Trophoblast cell (in vitro differentiated cells and primary cell): ENCODE measurements around the gene TSPAN11.

Source experiments
- DNase-seq, 2 donors: peaks; one replicate each; pipeline ENCODE4 v3.0.0-alpha.2; 2016
- H2AFZ ChIP-seq: 2 replicates; pipeline ENCODE4 v1.6.1; 2013; ENCODE audit warnings: low read length, moderate library complexity, mild to moderate bottlenecking; ENCODE audit not compliant: insufficient read depth, poor library complexity
- H2AK5ac ChIP-seq: 2 replicates; pipeline ENCODE4 v1.6.1; 2013; ENCODE audit warnings: mild to moderate bottlenecking, low read length
- H2BK120ac ChIP-seq: 2 replicates; pipeline ENCODE4 v1.6.1; 2013; ENCODE audit warnings: low read length, mild to moderate bottlenecking, moderate library complexity; ENCODE audit not compliant: insufficient read depth, poor library complexity
- H2BK12ac ChIP-seq: 2 replicates; pipeline ENCODE4 v1.6.1; 2013; ENCODE audit warnings: mild to moderate bottlenecking, low read length, moderate library complexity
- H2BK5ac ChIP-seq: 2 replicates; pipeline ENCODE4 v1.6.1; 2013; ENCODE audit warnings: low read length, low read depth, moderate library complexity, mild to moderate bottlenecking; ENCODE audit not compliant: poor library complexity
- H3K14ac ChIP-seq: 2 replicates; pipeline ENCODE4 v1.6.1; 2013; ENCODE audit warnings: mild to moderate bottlenecking, low read length
- H3K18ac ChIP-seq: 2 replicates; pipeline ENCODE4 v1.6.1; 2013; ENCODE audit warnings: mild to moderate bottlenecking, low read length
- H3K23ac ChIP-seq: 2 replicates; pipeline ENCODE4 v1.6.1; 2013; ENCODE audit warnings: low read length
- H3K27ac ChIP-seq: 2 replicates; pipeline ENCODE4 v1.5.1; 2013; ENCODE audit warnings: low read depth, mild to moderate bottlenecking, inconsistent platforms, low read length, moderate library complexity
- H3K27me3 ChIP-seq: 2 replicates; pipeline ENCODE4 v1.6.1; 2013; ENCODE audit warnings: inconsistent platforms, mild to moderate bottlenecking, low read length, moderate library complexity; ENCODE audit not compliant: insufficient read depth
- H3K36me3 ChIP-seq, 2 experiments: 1 replicate in 1 of 2; 2 replicates in 1 of 2; pipeline ENCODE4 v1.6.1; 2013; ENCODE audit warnings: low read length in 2 of 2, mild to moderate bottlenecking in 2 of 2, moderate library complexity in 1 of 2; ENCODE audit not compliant: insufficient read depth in 2 of 2, control insufficient read depth in 1 of 2
- H3K4ac ChIP-seq: 2 replicates; pipeline ENCODE4 v1.6.1; 2013; ENCODE audit warnings: low read depth, mild to moderate bottlenecking, low read length, moderate library complexity
- H3K4me1 ChIP-seq, 2 experiments: 1 replicate in 1 of 2; 2 replicates in 1 of 2; pipeline ENCODE4 v1.6.1; 2013; ENCODE audit warnings: low read length in 2 of 2, mild to moderate bottlenecking in 2 of 2, moderate library complexity in 1 of 2; ENCODE audit not compliant: insufficient read depth in 2 of 2, control insufficient read depth in 1 of 2
- H3K4me2 ChIP-seq: 2 replicates; pipeline ENCODE4 v1.6.1; 2013; ENCODE audit warnings: inconsistent platforms, mild to moderate bottlenecking, low read length, moderate library complexity
- H3K4me3 ChIP-seq: 2 replicates; pipeline ENCODE4 v1.5.1; 2013; ENCODE audit warnings: mild to moderate bottlenecking, low read depth, low read length, inconsistent platforms
- H3K79me1 ChIP-seq: one replicate; pipeline ENCODE4 v1.6.1; 2013; ENCODE audit warnings: low read length
- H3K79me2 ChIP-seq: 2 replicates; pipeline ENCODE4 v1.6.1; 2013; ENCODE audit warnings: low read length, mild to moderate bottlenecking; ENCODE audit not compliant: control insufficient read depth, insufficient read depth, poor library complexity
- H3K9ac ChIP-seq: 2 replicates; pipeline ENCODE4 v1.6.1; 2013; ENCODE audit warnings: mild to moderate bottlenecking, low read length
- H3K9me3 ChIP-seq: 2 replicates; pipeline ENCODE4 v1.6.1; 2013; ENCODE audit warnings: low read depth, mild to moderate bottlenecking, control low read depth, inconsistent platforms, low read length; ENCODE audit not compliant: insufficient read depth
- H4K12ac ChIP-seq: 2 replicates; pipeline ENCODE4 v1.6.1; 2013; ENCODE audit warnings: low read depth, mild to moderate bottlenecking, low read length, moderate library complexity
- H4K8ac ChIP-seq: 2 replicates; pipeline ENCODE4 v1.6.1; 2013; ENCODE audit warnings: low read depth, mild to moderate bottlenecking, low read length, moderate library complexity
- H4K91ac ChIP-seq: one replicate; pipeline ENCODE4 v1.6.1; 2013; ENCODE audit warnings: low read depth, mild to moderate bottlenecking, low read length, moderate library complexity
- WGBS: extraction: QIAGEN DNeasy Blood & Tissue Kit; methylation state at CpG from one replicate; pipeline ENCODE4 v1.1.7; 2013; ENCODE audit warnings: missing lambda C conversion rate; ENCODE audit not compliant: insufficient read length, insufficient coverage; ENCODE audit errors: extremely low coverage; 5-methylcytosine and 5-hydroxymethylcytosine counted together

TSPAN11 gene

GRCh38 chr12:30880813-30881212 lies 45.7 kb upstream of the TSPAN11 start:
- no peak overlapping the region for H3K14ac ChIP-seq
- H2BK12ac ChIP-seq = no peak overlapping the region
- no peak overlapping the region for H4K91ac ChIP-seq
- no peaks in the 10 kb centered on the region for H3K27me3 ChIP-seq
- WGBS = no CpG with 5 or more reads among the region's 3 CpGs
- no peak overlapping the region for H3K23ac ChIP-seq
- H3K4ac ChIP-seq = no peak overlapping the region
- no peak overlapping the region for H4K8ac ChIP-seq
- H3K79me2 ChIP-seq = no peaks in the 10 kb centered on the region
- H3K27ac ChIP-seq = no peak overlapping the region
- H2AFZ ChIP-seq = no peak overlapping the region
- no peak overlapping the region for H3K4me3 ChIP-seq
- no peak overlapping the region for H2BK120ac ChIP-seq
- H2AK5ac ChIP-seq = no peak overlapping the region
- no peak overlapping the region for H2BK5ac ChIP-seq
- no peaks in the 10 kb centered on the region for H3K36me3 ChIP-seq
- no peaks in the 10 kb centered on the region for H3K79me1 ChIP-seq
- no peak overlapping the region for H3K4me2 ChIP-seq
- no peak overlapping the region for H3K18ac ChIP-seq
- peaks cover 6% of the 10 kb centered on the region for H3K9me3 ChIP-seq
- DNase-seq = no peak
- no peaks in the 10 kb centered on the region for H3K4me1 ChIP-seq
- H3K9ac ChIP-seq = no peak overlapping the region
- no peak overlapping the region for H4K12ac ChIP-seq

GRCh38 chr12:30882706-30883105 lies 43.8 kb upstream of the TSPAN11 start:
- no CpG with 5 or more reads among the region's 3 CpGs for WGBS
- no peak overlapping the region for H3K4me3 ChIP-seq

GRCh38 chr12:30884799-30885198 lies 41.7 kb upstream of the TSPAN11 start:
- Histone ChIP-seq H4K12ac (no peak overlapping the region), H3K9me3 (peaks cover 9% of the 10 kb centered on the region)
- no CpG with 5 or more reads among the region's 2 CpGs for WGBS

More at GRCh38 chr12:30882706-30883105, 43.8 kb upstream of the TSPAN11 start:
- Histone ChIP-seq H2BK120ac (no peak overlapping the region), H4K91ac (no peak overlapping the region), H3K23ac (no peak overlapping the region), H4K8ac (no peak overlapping the region), H3K79me2 (no peaks in the 10 kb centered on the region), H3K27ac (no peak overlapping the region), H3K18ac (no peak overlapping the region), H2BK12ac (no peak overlapping the region), H2AK5ac (no peak overlapping the region), H3K79me1 (no peaks in the 10 kb centered on the region), H3K14ac (no peak overlapping the region), H3K36me3 (no peaks in the 10 kb centered on the region), H3K4ac (no peak overlapping the region), H3K4me2 (no peak overlapping the region), H2BK5ac (no peak overlapping the region), H4K12ac (no peak overlapping the region), H3K27me3 (no peaks in the 10 kb centered on the region), H3K4me1 (no peaks in the 10 kb centered on the region), H3K9ac (no peak overlapping the region), H2AFZ (no peak overlapping the region), H3K9me3 (peaks cover 9% of the 10 kb centered on the region)
- DNase-seq = no peak

GRCh38 chr12:30885321-30885720 lies 41.2 kb upstream of the TSPAN11 start:
- H3K4ac ChIP-seq = no peak overlapping the region
- no CpG with 5 or more reads among the region's 2 CpGs for WGBS
- H3K79me1 ChIP-seq = no peaks in the 10 kb centered on the region
- H2AFZ ChIP-seq = no peak overlapping the region
- H4K12ac ChIP-seq = no peak overlapping the region
- peaks cover 9% of the 10 kb centered on the region for H3K9me3 ChIP-seq
- H3K18ac ChIP-seq = no peak overlapping the region
- H3K4me3 ChIP-seq = no peak overlapping the region
- H3K27ac ChIP-seq = no peak overlapping the region
- H3K27me3 ChIP-seq = no peaks in the 10 kb centered on the region
- no peaks in the 10 kb centered on the region for H3K36me3 ChIP-seq
- no peak overlapping the region for H4K91ac ChIP-seq
- H3K9ac ChIP-seq = no peak overlapping the region
- no peak overlapping the region for H2AK5ac ChIP-seq
- H3K4me1 ChIP-seq = no peaks in the 10 kb centered on the region
- no peak overlapping the region for H4K8ac ChIP-seq
- H2BK5ac ChIP-seq = no peak overlapping the region
- no peak for DNase-seq
- H2BK12ac ChIP-seq = no peak overlapping the region
- H3K23ac ChIP-seq = no peak overlapping the region
- no peak overlapping the region for H3K14ac ChIP-seq
- no peak overlapping the region for H2BK120ac ChIP-seq
- no peak overlapping the region for H3K4me2 ChIP-seq
- no peaks in the 10 kb centered on the region for H3K79me2 ChIP-seq

More at GRCh38 chr12:30884799-30885198, 41.7 kb upstream of the TSPAN11 start:
- no peak overlapping the region for H3K4me3 ChIP-seq
- no peak overlapping the region for H3K18ac ChIP-seq
- H4K91ac ChIP-seq = no peak overlapping the region
- no peaks in the 10 kb centered on the region for H3K27me3 ChIP-seq
- no peak overlapping the region for H2AFZ ChIP-seq
- no peak overlapping the region for H2AK5ac ChIP-seq
- H2BK12ac ChIP-seq = no peak overlapping the region
- H3K79me2 ChIP-seq = no peaks in the 10 kb centered on the region
- no peak overlapping the region for H3K4me2 ChIP-seq
- DNase-seq = no peak
- H2BK120ac ChIP-seq = no peak overlapping the region
- no peak overlapping the region for H4K8ac ChIP-seq
- H3K36me3 ChIP-seq = no peaks in the 10 kb centered on the region
- no peaks in the 10 kb centered on the region for H3K4me1 ChIP-seq
- no peak overlapping the region for H3K27ac ChIP-seq
- no peak overlapping the region for H3K4ac ChIP-seq
- H3K79me1 ChIP-seq = no peaks in the 10 kb centered on the region
- H3K14ac ChIP-seq = no peak overlapping the region
- no peak overlapping the region for H3K23ac ChIP-seq
- H3K9ac ChIP-seq = no peak overlapping the region
- H2BK5ac ChIP-seq = no peak overlapping the region
